Measurements from ENCODE around the gene ZCCHC24. TPM values are rescaled to one million over a fixed set of nuclear protein-coding genes. Genes with fewer than 3 reads are reported as not detected.

ZCCHC24 gene
- total RNA-seq, 3 donors from 2014 or later = 18.7 to 50.8 (median 48.8) TPM

- TF ChIP-seq POLR2A (IDR thresholded peaks at IDR 0.05) (no peak), POLR2AphosphoS5 (IDR thresholded peaks at IDR 0.05) (no peak), CTCF (IDR thresholded peaks at IDR 0.05) (no peak)
- H3K4me1 ChIP-seq = no peaks in the 10 kb centered on the region
- H3K27ac ChIP-seq = peak overlapping the region in 1 of 2 donors; percentile 19
- no peak for DNase-seq (ENCODE audit: low spot score in 2 of 2)
- no peaks in the 10 kb centered on the region for H3K9me3 ChIP-seq
- intact Hi-C loops (cut with DNase I; ENCODE audit: low total_unique reads) = loop anchor here (10.0 kb wide), 1 partner anchor 94 kb away; no protein-coding TSS in a partner anchor
- no peak overlapping the region for H3K4me3 ChIP-seq
- H3K36me3 ChIP-seq = no peaks in the 10 kb centered on the region
- H3K27me3 ChIP-seq = no peaks in the 10 kb centered on the region
Observed at GRCh38 chr10:79468841-79469585, 23.6 kb upstream of the ZCCHC24 start.

GRCh38 chr10:79468015-79468560 lies 22.7 kb upstream of the ZCCHC24 start:
- no peak overlapping the region for H3K4me3 ChIP-seq
- no peak for DNase-seq (ENCODE audit: low spot score in 2 of 2)
- no peak for TF ChIP-seq POLR2AphosphoS5 (IDR thresholded peaks at IDR 0.05)
- TF ChIP-seq POLR2A (IDR thresholded peaks at IDR 0.05) = no peak
- H3K4me1 ChIP-seq = no peaks in the 10 kb centered on the region
- no peaks in the 10 kb centered on the region for H3K9me3 ChIP-seq
- H3K36me3 ChIP-seq = no peaks in the 10 kb centered on the region
- no peaks in the 10 kb centered on the region for H3K27me3 ChIP-seq
- intact Hi-C loops (cut with DNase I; ENCODE audit: low total_unique reads) = loop anchor here (10.0 kb wide), 1 partner anchor 93 kb away; no protein-coding TSS in a partner anchor
- peak overlapping the region in 1 of 2 donors; percentile 38 for H3K27ac ChIP-seq

- Histone ChIP-seq H3K27me3 (no peaks in the 10 kb centered on the region), H3K9me3 (no peaks in the 10 kb centered on the region), H3K4me1 (no peaks in the 10 kb centered on the region), H3K4me3 (no peak overlapping the region), H3K36me3 (no peaks in the 10 kb centered on the region), H3K27ac (no peak overlapping the region)
- intact Hi-C loops (cut with DNase I; ENCODE audit: low total_unique reads) = loop anchor here (10.0 kb wide), 1 partner anchor 91 kb away; no protein-coding TSS in a partner anchor
- TF ChIP-seq CTCF (IDR thresholded peaks at IDR 0.05) (no peak), POLR2AphosphoS5 (IDR thresholded peaks at IDR 0.05) (no peak), POLR2A (IDR thresholded peaks at IDR 0.05) (no peak)
- no peak for DNase-seq (ENCODE audit: low spot score in 2 of 2)
Observed at GRCh38 chr10:79465341-79465740, 19.9 kb upstream of the ZCCHC24 start.

GRCh38 chr10:79463578-79464496 lies 18.4 kb upstream of the ZCCHC24 start:
- no peaks in the 10 kb centered on the region for H3K9me3 ChIP-seq
- TF ChIP-seq CTCF (IDR thresholded peaks at IDR 0.05) = no peak
- TF ChIP-seq POLR2A (IDR thresholded peaks at IDR 0.05) = no peak
- TF ChIP-seq POLR2AphosphoS5 (IDR thresholded peaks at IDR 0.05) = no peak
- no peak overlapping the region for H3K4me3 ChIP-seq
- H3K27me3 ChIP-seq = no peaks in the 10 kb centered on the region
- H3K36me3 ChIP-seq = no peaks in the 10 kb centered on the region
- H3K4me1 ChIP-seq = no peaks in the 10 kb centered on the region
- intact Hi-C loops (cut with DNase I; ENCODE audit: low total_unique reads) = loop anchor here (10.0 kb wide), 1 partner anchor 89 kb away; no protein-coding TSS in a partner anchor
- H3K27ac ChIP-seq = peak overlapping the region in 1 of 2 donors; percentile 76
- no peak for DNase-seq (ENCODE audit: low spot score in 2 of 2)

GRCh38 chr10:79460687-79461086 lies 15.3 kb upstream of the ZCCHC24 start:
- H3K27me3 ChIP-seq = no peaks in the 10 kb centered on the region
- DNase-seq (ENCODE audit: low spot score in 2 of 2) = no peak
- H3K9me3 ChIP-seq = no peaks in the 10 kb centered on the region
- intact Hi-C loops (cut with DNase I; ENCODE audit: low total_unique reads) = loop anchor here (10.0 kb wide), 1 partner anchor 86 kb away; no protein-coding TSS in a partner anchor
- no peaks in the 10 kb centered on the region for H3K36me3 ChIP-seq
- no peak for TF ChIP-seq POLR2A (IDR thresholded peaks at IDR 0.05)
- H3K4me3 ChIP-seq = no peak overlapping the region
- H3K27ac ChIP-seq = no peak overlapping the region
- no peaks in the 10 kb centered on the region for H3K4me1 ChIP-seq

All from breast epithelium (tissue), 4 donors.